HG03432 (cell line): ENCODE data around the gene SNCG.

ENCODE experiments used
- ATAC-seq: cut with Tn5 transposase; IDR thresholded peaks from one replicate; pipeline ENCODE4 v1.9.1; 2021; ENCODE audit warnings: mild to moderate bottlenecking, moderate library complexity; ENCODE audit not compliant: unreplicated experiment

The SNCG gene

GRCh38 chr10:86960003-86960862, 1.8 kb downstream of the SNCG start:
- peak; percentile 78 for ATAC-seq

GRCh38 chr10:86960863-86961434, 2.5 kb downstream of the SNCG start:
- no peak for ATAC-seq

GRCh38 chr10:86961481-86962091, 3.2 kb downstream of the SNCG start:
- no peak for ATAC-seq

GRCh38 chr10:86962136-86962980, 4.0 kb downstream of the SNCG start:
- no peak for ATAC-seq

- no peak for ATAC-seq
Observed at GRCh38 chr10:86962981-86963310, 4.5 kb downstream of the SNCG start.

GRCh38 chr10:86963341-86963919, 5.0 kb downstream of the SNCG start:
- no peak for ATAC-seq

GRCh38 chr10:86964061-86964846, 5.9 kb downstream of the SNCG start:
- no peak for ATAC-seq

- no peak for ATAC-seq
Observed at GRCh38 chr10:86964847-86965190, 6.4 kb downstream of the SNCG start.

GRCh38 chr10:86965986-86966654, 7.7 kb downstream of the SNCG start:
- no peak for ATAC-seq

GRCh38 chr10:86967481-86967941, 9.1 kb downstream of the SNCG start:
- ATAC-seq = no peak

GRCh38 chr10:86968271-86968993, 10.0 kb downstream of the SNCG start, which contains the start of gene ADIRF:
TSS of gene ADIRF (plus strand) at chr10:86968482. CDS start at chr10:86968545, 63 bp downstream.
- no peak for ATAC-seq

- ATAC-seq = no peak
Observed at GRCh38 chr10:86968994-86969355, 10.6 kb downstream of the SNCG start.

- ATAC-seq = no peak
Observed at GRCh38 chr10:86969421-86970041, 11.1 kb downstream of the SNCG start.

GRCh38 chr10:86970162-86970981, 12.0 kb downstream of the SNCG start:
- ATAC-seq = no peak

- no peak for ATAC-seq
Observed at GRCh38 chr10:86970982-86971231, 12.5 kb downstream of the SNCG start.

GRCh38 chr10:86971232-86971991, 13.0 kb downstream of the SNCG start:
- peak; percentile 82 for ATAC-seq
